RPMI8226 (cell line): ENCODE measurements around the gene POU6F2.

Source experiments
- DNase-seq: peaks from one replicate; pipeline ENCODE4 v3.0.0-alpha.2; 2015

Gene POU6F2

DNA sequence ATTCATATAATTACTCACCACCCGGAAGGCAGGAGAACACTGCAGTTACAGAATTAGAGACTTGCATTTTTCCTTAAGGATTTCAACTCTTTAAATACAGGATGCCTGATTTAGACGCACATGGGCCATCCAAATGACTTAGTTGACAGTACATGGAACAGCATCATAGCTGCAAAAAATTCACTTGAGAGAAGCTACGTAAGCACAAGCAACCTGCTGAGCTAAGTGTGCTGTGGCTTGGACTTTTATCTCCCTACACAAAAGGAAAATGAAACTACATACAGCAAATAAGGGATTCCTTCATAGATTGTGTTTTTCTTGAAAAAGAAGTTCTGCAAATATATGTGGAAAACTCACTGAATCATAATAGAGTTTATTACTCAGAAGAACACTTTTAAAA is 152.6 kb downstream of the POU6F2 start:
- DNase-seq = peak; percentile 44

DNA sequence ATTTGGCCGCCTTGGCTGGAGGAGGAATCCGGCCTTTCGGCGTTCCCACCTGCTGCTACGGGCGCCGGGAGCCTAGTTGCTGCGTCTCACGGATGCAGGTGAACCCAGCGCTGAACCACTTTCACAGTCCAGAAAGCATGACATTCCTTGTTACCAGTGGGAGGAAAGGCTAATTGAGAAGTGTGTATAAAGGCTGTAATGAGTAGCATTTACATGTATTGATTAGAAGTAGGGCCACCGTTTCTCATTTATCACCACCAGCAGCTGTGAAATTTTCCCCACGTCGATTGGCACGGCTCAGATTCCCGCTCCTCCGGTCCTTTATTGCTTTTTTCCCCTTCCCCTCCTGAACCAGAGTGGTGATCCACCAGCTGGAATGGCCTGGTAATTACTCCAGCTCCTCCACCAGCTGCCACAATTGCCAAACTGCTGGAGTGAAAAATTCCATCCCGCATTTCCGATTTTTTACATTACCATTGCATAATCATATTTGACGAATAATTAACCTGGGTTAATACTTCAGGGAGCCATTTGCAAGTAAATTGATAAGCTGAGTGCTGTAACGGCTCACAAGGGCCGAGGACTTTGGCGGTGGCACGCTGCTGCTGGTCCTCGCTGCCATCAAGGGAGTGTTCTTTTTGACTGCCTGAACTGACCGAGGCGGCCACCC is 153.3 kb downstream of the POU6F2 start:
- DNase-seq = no peak

DNA sequence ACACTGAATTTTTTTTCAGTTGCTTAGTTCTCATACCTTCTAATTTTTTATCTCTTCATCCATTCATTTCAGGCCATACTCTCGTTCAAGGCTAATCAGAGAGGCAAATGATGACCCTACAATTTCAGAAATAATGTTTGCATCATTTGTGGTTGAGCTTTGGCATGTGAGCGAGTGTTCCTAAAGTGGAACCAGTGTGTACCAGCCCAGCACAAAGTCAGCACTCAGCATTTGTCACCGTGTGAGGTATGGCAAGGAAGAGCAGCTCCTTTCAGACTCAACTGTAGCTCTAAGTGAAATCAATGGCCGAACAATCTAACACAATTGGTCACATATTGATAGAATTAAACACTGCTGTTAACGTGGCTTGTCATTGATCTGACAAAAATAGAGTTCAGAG is 154.6 kb downstream of the POU6F2 start:
- no peak for DNase-seq

DNA sequence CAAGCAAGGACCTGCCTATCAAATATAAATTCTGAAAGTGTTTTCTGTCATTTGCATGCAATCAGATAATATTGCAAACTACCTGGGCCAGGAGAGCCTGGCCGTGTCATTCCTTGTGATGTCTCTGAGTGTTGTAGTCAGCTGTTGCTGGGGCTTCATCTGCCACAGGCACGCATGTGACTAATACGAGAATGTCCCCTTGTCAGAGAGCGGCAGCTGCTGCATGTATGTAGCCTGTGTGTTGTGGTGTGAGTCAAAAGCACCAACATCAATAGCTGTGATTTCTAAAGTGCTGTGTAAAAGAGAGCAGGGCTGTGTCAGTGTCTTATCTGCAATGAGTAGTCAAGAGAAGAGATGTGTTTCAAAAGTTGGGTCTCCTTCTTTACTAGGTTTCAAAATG is 155.4 kb downstream of the POU6F2 start:
- no peak for DNase-seq

DNA sequence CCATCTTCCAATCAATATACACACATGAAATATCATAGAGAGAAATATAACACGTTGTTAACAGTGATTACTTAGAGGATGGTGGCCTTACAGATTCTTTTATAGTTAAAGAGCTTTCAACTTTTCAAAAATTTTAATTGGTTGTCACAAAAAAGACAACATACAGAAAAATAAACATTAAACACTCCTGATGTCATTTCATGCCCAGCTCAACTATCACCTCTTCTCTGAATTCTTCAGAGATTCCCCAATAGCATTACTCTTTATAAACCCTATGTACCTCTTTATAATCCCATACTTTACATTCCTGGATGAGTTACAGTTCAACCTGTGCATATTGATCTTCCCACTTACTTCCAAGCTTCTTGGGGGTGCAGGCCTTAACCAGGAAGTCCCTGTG is 159.8 kb downstream of the POU6F2 start:
- no peak for DNase-seq

DNA sequence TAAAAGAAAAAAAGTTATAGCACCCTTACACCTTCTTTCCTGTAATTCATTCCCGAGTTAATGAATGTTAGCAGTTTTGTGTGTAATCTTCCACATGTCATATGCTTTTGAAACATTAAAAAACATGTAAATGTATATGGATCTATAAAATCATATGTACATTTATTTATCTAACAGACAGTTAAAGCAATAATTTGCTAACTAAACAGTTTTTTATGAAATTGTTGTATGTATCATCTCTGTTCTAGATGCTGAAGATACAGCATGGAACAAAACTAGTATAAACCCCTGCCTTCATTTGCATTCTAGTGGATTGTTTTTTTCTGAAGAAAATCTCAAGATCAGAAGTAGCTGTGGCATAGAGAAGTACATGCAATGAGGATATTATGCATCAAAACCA is 165.0 kb downstream of the POU6F2 start:
- DNase-seq = no peak

DNA sequence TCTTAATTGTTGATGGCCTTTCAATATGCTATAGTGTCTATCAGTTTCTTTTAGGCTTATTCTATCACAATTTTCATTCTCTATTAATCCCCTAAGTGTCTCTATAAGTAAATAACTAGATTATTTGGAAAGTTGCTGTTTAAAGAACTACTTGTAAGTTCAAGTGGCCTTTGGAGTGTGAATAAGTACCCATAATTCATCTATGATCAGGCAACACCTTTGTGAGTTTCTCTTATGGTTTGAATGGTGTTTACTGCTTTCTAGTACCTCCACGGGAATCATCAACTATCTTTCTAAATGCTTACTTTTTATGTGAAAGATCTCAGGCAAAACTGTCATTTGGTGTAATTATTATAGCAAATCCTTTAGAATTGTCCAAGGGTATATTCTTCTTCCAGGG is 166.7 kb downstream of the POU6F2 start:
- no peak for DNase-seq

DNA sequence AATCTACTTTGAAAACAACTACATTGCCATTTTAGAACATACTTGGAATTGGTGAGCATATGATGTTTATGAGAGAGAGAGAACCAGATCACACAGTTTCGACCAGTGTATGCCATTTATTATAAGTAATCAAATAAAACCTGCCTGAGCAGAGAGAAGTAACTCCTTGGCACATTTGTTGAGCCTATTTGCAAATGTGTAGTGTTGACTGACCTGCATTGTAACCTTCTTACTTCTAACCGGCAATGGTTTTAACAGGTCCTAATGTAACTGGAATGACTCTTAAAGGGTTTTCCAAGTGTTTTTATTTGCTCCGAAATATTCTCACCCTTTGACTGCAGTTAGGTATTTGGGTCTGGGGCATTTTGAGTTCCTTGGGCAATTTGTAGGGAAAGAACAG is 167.6 kb downstream of the POU6F2 start:
- no peak for DNase-seq

DNA sequence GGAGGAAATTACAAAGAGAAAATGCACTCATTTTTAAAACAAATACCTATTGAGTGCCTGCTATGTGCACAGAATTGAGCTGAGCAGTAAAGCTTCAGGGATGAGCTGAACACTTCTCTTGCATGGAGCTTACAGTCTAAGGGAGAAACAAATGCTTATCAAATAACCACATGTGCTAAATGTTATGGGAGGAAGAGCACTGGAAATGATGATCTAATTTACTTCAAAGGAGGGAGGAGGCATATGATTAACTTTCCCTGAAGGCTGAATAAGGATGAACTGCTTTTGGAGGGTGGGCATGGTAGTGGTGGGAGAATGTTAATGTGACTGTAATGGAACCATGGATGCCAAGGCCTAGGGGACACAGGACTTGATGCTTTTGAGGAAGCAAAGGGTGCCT is 168.2 kb downstream of the POU6F2 start:
- no peak for DNase-seq

DNA sequence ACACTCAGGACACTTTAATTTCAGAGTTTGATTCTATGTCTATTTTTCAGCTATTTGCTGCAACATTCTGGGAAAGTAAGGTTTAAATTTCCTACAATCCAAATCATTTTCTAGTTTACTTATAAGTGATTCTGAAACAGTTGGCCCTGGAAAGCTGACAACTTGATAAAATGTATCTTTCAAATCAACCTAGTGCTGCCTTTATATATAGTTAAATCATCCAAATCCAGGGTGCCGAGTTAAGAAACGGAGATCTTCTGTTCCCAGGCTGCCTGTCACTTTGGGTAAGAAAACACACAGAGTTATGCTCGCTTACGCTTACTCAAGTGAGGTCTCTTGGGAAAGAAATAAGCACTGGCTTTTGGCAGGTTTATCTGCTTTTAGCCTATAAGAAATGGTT is 175.0 kb downstream of the POU6F2 start:
- DNase-seq = no peak

DNA sequence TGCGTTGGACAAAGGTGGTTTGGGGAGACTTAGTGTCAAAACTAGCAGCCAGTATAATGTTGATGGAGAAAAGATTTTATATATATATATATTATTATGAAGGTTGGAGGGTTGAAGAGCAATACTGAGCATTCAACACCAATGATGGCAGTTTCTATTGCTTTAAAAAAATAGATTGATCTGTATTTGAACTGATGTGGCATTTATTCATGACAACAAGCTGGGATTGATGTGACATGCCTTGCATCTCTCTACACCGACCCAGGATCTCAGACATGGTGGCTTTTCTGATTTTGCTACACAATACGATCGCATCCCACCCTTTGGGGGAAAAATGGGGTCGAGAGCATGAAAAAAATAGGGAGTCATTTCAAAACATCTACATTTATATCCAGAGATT is 175.4 kb downstream of the POU6F2 start:
- DNase-seq = no peak

DNA sequence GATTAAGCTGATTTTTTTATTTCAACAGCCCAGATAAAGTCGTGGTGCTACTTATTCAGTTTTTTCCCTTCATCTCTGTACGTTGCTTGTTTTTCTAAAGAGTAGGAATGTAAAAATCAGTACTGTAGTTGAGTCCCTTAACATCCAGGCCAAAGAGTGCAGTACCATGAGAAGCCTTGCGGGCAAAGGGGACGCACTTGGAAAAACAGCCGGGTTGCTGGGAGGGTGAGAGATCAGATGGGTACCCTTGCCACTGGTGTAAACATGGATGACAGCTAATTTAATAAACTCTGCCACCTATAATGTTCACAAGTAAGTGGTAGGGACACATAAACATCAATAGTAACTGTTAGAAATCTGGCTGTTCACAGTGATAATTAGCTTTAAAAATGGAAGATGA is 175.9 kb downstream of the POU6F2 start:
- DNase-seq = peak; percentile 34

DNA sequence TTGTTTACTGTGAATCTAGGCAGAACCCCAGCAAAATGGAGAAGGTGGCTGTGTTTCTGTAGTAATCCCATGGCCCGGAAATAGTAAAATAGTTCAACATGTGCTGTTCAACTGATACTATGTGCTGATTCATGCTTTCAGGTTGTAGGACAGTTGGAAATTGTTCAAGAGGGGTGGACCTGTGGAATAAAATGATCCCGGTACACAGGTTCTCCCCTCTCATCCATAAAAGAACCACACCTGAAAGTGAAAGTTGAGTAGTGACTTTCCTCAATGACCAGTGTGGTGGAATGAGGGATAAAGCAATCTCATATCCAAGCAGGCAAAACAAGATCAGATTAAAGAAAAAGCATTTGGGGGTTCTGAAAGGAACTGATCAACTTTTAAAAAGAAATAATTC is 177.1 kb downstream of the POU6F2 start:
- no peak for DNase-seq

DNA sequence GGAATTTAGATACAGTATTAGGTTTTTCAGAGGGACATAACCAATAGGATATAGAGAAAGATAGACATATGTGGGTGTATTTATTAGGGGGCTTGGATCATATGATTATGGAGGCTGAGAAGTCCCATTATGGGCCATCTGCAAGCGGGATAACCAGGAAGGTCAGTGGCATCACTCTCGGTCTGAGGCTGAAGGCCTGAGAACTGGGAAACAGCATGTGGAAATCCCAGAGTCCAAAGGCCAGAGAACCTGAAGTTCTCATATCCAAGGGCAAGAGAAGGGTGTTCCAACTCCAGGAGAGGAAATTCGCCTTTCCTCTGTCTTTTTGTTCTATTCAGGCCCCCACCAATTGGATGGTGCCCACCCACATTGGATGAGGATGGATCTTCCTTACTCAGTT is 180.7 kb downstream of the POU6F2 start:
- no peak for DNase-seq

DNA sequence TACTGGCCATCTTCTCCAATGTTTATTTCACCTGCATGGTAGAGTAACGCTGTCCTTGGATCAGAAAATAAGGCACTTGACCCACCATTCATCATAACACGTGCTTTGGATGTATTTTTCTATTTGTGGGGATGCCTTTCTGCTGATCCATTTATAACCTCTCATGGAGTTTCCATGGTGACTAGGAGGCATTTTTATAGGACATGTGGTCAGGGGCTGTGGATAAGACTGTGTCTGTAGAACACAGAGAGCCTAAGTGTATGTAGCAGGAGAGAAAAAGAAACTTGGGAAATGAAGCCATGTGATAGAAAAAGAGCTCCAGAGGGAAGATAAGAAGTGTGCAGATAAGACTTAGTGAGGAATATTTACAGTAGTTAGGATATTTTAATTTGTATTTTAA is 184.2 kb downstream of the POU6F2 start:
- no peak for DNase-seq

DNA sequence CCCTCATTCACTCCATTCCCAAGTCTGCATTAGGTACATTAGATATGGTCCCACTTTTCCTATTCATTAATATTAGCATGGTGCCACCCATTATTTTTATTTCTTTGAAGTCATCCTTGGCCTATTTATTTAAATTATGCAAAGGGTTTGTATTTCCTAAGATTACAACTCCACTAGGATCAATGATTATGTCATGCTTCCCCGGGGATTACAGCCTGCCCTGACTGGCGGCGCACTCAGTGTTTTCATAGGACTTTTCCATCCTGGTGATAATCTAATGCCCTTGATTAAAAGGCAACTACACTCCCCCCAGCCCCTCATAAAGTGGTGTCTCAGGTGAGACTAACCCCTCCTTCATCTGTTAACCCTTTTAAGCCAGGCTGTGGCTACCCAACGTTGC is 187.2 kb downstream of the POU6F2 start:
- DNase-seq = no peak

DNA sequence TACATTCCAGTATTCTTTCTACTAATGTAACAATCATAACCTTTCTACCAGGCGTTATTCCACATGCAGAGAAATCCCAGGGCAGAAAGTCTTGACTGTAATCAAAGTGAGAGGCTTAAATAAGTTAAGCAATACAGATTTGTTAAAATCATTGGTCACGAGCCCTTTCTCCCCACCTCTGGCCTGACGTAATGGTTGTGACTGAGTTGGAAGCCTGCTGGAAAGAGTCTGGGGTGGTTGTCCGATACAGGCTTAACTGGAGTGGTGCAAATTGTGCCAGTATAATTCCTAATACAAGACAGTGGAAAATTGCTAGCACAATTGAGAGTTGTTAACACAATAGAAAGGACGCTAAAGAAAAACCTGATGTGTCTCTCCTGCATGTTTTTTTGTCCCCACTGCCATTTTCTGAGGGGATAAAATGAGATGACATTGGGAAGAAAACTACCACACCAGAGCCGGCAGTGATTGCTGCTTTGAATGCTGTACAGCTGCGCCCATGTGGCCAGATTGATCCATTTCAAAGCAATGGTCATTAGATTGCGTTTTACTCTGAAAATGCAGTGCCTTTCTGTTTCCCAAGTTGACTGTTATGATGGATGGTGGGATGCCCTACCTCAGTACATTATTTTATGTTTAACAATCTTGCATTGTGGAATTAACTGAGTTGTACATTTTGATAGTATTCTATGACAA is 190.8 kb downstream of the POU6F2 start:
- DNase-seq = no peak

DNA sequence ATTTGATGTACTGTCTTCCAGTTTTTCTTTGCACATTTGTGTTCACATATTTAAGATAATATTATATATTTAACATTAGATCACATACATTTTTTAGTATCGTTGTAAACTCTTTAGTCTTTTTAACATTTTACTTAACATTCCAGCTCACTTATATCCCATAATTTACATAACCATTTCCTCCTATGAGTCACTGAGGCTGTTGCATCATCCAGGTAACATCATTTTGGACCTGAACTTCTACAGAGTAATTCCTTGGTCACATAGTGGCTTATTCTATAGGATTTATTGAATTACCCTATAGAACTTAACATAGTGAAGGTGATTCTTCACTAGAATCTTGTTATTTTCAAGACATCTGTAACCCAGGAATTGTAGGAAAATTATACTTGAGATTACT is 194.4 kb downstream of the POU6F2 start:
- DNase-seq = no peak

DNA sequence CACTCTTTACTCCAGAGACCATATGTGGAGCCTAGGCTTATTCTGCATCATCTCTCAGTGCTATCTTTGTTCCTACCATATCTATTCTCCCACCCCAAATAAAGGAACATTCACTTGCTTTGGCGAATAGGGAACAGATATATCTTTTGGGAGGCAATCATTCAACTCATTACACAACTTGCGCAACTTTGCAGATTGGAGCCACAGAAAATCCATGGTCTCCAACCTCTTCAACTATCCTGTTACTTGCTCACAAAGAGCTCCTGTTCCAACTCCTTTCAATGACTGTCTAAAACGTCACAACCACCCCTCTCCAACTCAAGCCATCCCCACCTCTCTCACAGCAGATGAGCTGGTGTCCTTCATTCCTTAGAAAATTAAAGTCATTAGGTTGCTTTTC is 203.7 kb downstream of the POU6F2 start:
- DNase-seq = no peak

DNA sequence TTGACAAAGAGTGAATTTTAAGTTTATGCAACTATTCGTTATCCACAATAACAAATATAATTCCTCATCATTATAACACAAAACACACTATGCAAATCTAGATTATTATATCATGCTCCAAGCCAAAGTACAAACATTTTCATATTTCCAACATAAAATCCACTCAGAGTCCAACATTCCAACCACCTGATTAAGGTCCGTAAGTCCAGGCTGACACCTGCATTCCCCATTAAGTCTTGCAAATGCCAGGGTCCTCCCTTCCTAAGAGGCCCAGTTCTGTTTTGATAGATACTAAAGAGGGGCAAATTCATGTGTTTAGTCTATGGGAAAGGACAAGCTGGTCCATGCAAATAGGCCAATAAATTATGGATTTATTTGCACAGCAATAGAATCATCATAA is 206.1 kb downstream of the POU6F2 start:
- no peak for DNase-seq

DNA sequence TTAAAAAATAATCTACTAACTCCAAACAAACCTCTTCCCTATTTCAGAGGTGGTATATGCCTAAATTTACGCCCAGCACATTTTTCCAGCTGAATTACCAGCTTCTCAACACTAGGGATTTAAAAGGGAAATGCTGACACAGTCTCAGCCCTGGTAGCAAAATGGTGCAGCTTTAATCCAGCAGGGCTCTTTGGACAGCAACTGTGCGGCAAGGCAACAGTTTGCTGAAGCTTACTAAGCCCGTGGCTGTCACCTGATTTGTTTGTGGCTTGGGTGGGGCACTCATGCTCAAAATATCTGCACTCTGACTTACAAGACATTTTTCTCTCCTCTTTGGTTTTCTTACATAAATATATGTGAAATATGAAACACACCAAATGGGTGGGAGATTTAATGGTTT is 206.7 kb downstream of the POU6F2 start:
- DNase-seq = no peak

DNA sequence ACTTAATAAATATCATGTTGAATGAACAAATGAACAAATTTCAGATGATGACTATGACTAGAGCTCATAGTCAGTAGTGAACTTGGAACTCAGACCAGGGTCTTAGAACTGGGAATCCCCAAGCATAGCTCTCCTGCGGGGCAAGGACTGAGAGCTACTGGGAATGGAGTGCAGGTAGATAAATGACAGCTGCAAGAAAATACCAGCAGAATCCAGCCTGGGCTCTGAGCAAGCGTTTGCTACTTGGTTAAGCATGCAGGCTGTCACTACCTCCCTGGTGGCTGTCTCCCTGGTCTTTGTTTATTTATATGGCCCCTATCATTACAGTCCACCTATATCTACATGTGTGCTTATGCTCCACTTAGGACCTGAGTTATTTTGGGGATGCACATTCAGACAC is 208.4 kb downstream of the POU6F2 start:
- DNase-seq = no peak

DNA sequence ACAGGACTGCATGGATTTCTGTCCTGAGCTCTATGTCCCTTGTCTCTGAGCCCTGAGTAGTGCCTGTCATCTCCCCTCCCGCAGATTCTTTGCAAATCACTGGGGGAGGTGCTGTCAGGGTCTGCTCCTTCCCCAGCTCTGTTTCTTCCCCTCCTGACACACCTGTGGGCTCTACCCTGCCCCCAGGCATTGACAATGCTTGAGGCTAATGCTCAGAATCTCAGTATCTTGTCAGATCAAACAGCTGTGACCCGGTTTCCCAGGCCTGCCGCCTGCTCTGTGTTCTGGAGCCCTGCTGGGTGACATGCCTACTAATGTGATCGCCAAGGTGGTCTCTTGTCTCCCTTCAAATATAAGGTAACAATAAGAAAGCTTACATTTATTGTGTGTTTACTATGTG is 209.0 kb downstream of the POU6F2 start:
- DNase-seq = no peak

DNA sequence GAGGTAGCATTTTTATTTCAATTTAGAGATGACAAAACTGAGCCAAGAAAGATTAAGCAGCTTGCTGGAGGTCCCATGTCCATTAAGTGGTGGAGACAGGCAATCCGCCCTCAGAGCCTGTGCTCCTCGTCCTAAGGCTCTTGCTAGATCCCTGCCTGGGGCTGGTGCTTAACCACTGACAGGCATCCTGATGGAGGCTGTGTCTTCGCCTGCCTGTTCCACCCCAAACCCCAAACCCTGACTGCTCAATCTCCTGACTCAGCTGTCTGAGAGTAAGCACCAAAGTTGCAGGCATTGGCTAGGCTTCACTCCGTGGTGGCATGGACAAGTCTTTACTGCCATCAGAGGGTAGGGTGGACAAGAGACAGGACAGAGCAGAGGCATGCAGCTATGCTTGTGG is 209.4 kb downstream of the POU6F2 start:
- DNase-seq = no peak

DNA sequence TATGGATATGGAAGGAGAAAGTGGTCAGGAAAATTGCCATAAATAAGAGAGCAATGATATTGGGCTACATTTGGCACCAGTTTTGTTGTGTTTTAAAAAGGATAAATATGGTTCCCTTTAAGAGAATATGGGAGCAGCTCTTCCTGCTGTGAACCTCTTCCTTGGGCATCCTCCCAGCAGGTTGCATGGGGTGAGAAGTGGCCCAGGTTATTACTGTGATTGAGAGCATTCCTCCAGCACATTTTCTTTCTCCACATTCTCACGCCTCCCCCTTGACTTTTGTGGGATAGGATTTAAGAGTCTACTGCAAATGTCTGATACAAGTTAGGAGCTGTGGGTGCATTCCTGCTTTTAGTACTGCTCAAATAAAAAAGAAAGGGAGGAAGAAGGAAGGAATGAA is 214.8 kb downstream of the POU6F2 start:
- DNase-seq = no peak
